HG02623 (cell line): Measurements from ENCODE around the gene MTRF1.
"Not testable (repeated sequence)": the region's sequence is repeated elsewhere in the genome, so short reads cannot be mapped to it uniquely, and the experiment has no call there.

Experiments
- ATAC-seq: cut with Tn5 transposase; IDR thresholded peaks from one replicate; pipeline ENCODE4 v1.9.1; 2021; ENCODE audit warnings: moderate library complexity; ENCODE audit not compliant: unreplicated experiment

The MTRF1 gene

GRCh38 chr13:41284512-41285288 lies 21.3 kb upstream of the MTRF1 start:
- ATAC-seq = no peak

GRCh38 chr13:41282129-41282571 lies 18.8 kb upstream of the MTRF1 start:
- ATAC-seq = no peak

GRCh38 chr13:41279156-41279555 lies 15.8 kb upstream of the MTRF1 start:
- ATAC-seq = not testable (repeated sequence)

- ATAC-seq = no peak
These were observed 13.4 kb upstream of the MTRF1 start for GRCh38 chr13:41276824-41277223.

- ATAC-seq = no peak
These were observed 11.5 kb upstream of the MTRF1 start for GRCh38 chr13:41274881-41275280.

GRCh38 chr13:41273831-41274441 lies 10.6 kb upstream of the MTRF1 start:
- no peak for ATAC-seq

GRCh38 chr13:41271456-41272285 lies 8.3 kb upstream of the MTRF1 start:
- ATAC-seq = no peak

GRCh38 chr13:41268764-41269163 lies 5.4 kb upstream of the MTRF1 start:
- ATAC-seq = no peak

DNA sequence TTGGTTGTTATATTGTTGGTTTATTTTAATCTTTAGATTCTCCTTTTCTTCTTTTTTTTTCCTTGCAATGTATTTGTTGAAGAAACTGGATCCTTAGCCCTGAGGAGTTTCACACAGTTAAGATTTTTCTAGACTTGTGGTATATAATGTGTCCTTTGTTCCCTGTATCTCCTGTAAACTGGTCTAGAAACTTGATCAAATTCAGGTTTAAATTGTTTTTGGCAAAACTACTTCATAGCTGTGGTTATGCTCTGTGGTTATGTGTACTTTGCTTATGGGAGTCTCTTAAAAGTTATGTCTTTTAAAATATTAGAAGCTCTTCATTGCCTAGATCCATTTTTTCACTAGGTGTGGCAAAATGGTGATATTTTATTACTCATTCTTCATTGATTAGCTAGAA lies 3.7 kb upstream of the MTRF1 start:
- ATAC-seq = no peak

DNA sequence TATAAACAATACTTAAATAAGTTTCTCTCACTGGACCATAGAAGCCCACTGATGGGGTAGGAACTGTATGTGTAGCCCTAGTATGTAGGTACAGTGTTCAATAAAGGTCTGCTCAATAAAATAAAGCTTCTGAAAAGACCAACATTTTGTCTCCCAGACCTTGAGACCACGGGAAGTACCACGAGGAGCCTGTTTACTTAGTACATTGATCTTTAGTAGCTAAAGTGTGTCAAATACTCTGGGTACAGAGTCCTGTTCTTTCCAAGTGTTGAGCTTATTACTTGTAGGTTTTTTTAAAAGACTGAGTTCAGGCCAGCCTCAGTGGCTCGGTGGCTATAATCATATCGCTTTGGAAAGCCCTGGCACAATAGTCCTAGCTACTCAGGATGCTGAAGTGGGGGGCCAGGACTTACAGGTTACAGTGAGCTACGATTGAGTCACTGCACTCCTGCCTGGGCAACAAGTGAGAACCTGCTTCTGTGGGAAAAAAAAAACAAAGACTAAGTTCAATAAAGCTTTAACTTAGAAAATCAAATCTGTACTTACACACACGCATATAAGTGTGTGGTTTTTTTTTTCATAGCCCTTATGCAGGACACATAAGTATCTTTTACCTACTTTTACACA lies 3.4 kb downstream of the MTRF1 start:
- no peak for ATAC-seq

DNA sequence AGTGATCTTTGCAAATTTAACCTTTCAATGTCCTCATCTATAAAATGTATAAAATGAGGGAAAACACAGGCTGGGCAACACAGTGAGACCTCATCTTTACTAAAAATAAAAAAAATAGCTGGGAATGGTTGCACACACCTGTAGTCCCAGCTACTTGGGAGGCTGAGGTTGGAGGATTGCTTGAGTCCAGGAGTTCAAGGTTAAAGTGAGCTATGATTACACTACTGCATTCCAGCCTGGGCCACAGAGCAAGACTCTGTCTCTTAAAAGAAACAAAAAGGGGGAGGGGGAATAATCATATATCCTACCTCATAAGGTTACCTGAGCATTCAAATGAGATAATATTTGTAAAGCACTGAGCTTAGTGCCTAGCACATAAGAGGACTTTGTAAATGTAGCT lies 5.8 kb downstream of the MTRF1 start:
- ATAC-seq = no peak

DNA sequence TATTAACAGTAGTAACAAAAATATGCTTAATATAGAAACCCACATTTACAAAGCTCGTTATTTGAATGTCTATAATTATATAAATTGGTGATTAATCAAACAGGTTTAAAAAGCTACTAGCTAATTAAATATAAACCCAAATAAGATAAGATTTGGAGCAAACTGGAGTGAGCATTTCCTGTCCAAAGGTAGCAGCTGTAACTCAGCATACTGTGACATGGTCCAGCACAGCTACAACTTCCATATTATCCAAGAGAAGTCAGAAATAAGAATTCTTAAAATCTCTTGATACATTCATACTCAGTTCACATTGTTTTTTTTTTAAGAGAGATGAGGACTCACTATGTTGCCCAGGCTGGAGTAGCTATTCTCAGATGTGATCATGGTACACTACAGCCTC lies 8.5 kb downstream of the MTRF1 start:
- no peak for ATAC-seq

DNA sequence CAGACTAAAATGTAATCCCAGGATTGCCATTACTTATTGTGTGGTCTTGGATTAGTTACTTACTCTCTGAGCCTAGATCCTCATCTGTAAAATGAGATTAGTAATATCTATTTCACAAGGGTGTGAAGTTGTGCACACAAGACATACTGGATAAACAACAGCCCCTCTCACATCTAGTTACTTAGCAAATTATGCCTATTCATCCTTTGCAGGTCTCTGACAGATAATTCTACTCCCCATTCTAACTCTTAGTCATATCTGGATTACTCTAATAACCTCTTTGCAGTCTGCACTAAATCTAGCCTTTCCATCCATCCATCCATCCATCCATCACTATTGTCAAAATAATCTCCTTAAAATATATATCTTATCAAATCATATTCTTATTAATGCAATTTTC lies 12.4 kb downstream of the MTRF1 start:
- ATAC-seq = no peak

- no peak for ATAC-seq
These were observed 16.3 kb downstream of the MTRF1 start for GRCh38 chr13:41246969-41247680.

- no peak for ATAC-seq
These were observed 18.8 kb downstream of the MTRF1 start for GRCh38 chr13:41244556-41244955.

DNA sequence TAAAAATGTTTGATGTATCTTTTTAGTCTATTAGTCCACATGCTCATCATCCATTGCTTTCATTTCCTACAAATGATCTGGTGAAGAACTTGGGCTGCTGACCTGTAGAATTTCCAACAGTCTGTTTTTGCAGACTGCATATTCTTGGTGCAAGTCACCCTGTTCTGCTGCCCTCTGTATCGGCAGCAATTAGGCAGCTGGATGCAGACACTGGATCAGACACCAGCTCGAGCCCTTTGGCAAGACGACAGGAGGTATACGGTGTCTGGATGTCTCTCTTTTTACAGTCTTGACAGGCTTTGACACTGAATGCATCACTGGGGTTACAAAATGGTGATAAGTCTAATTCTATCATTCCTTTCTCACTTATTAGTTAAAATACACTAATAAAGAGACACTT lies 21.8 kb downstream of the MTRF1 start:
- no peak for ATAC-seq

- no peak for ATAC-seq
These were observed 27.0 kb downstream of the MTRF1 start for GRCh38 chr13:41236369-41236768.

- ATAC-seq = no peak
These were observed 30.5 kb downstream of the MTRF1 start for GRCh38 chr13:41232578-41233480.

DNA sequence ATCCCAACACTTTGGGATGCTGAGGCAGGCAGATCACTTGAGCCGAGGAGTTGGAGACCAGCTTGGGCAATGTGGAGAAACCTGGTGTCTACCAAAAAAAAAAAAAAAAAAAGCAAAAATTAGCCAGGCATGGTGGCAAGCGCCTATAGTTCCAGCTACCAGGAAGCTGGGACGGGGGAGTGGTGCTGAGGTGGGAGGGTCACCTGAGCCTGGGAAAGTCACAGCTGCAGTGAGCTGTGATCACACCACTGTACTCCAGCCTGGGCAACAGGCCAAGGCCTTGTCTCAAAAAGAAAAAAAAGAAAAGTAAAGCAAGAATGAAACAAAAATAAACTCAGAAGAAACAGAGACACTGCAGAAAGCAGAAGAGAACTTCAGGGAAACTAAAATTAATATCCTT lies 31.6 kb downstream of the MTRF1 start:
- ATAC-seq = no peak
